ENCODE data around the gene SLC5A2.

Gene SLC5A2

DNA sequence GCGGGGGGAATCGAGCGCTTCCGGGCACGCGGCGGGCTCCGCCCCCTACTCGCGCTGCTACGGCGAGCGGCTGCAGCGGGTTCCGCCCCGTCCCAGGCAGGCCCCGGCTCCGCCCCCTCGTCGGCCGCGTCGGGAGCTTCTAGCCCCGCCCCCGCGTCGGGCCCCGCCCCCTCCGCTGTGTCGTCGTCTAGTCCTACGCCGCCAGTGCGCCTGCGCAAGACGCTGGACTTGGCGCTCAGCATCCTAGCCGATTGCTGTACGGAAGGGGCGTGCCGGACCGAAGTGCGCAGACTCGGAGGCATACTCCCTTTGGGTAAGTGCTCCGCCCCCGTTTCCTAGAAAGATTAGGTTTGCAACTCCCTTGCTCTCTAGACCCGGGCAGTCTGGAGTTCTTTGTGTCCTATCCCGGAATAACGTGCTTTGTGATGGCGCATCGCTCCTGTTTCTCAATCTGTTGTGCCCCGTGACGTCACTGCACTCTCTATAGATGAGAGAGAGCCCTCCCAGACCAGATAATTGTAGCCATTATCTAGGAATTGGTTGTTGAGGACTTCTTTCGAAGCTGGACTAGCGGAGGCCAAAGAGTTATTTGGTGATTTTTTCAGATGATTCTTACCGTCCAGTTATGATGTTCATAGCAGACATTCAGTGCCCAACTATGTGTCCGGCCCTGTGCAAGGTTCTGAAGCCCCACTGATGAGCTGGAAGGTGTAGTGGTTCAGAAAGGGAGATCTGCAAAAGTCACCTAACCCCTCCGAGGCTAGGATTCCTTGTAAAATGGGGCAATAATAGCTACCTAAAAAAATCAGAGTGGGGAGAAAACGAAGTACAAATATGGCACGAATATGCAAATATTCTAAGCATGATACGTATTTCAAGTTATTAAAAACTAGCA, 23.0 kb upstream of the SLC5A2 start:
- DNase-seq: peak; percentile 84 to 100 (median 99)

DNA sequence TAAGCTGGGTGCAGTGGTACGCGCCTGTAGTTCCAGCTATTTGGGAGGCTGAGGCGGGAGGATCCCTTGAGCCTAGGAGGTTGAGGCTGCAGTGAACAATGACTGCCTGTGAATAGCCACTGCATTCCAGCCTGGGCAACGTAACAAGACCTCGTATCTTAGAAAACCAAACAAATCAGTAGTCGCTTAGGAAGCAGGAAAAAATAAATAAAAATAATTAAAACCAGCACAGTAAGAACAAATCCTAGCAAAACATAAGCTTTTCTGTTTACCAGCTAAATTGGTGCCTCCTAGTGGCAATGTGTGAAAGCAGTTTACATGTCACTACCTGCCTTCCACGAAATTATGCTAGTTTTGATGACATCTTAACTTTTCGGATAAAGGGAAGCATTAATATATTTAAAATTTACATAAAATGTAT, 22.3 kb upstream of the SLC5A2 start:
- no peak for DNase-seq

DNA sequence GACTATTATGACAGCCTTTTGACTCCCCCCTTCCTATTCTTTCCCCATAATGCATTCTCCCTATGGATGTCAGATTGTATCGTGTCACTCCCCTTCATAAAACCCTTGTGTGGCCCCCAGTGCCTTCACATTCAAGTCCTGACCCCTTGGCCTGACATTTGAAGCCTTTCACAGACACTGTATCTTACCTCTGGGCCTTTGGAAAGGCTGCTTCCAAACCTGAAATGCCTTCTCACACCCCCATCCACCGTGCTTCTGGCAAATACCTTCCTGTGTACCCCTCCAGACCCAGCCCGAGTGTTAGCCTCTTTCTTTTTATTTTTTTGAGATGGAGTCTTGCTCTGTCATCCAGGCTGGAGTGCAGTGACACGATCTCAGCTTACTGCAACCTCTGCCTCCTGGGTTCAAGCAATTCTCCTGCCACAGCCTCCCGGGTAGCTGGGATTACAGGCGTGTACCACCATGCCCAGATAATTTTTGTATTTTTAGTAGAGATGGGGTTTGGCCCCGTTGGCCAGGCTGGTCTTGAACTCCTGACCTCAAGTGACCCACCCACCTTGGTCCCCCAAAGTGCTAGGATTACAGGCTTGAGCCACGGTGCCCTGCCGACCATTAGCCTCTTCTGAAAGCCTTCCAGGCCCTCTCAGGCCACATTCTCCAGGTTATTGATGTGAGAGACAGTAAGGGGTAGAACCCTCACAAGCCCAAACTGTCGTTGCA, 21.6 kb upstream of the SLC5A2 start:
- DNase-seq: no peak

DNA sequence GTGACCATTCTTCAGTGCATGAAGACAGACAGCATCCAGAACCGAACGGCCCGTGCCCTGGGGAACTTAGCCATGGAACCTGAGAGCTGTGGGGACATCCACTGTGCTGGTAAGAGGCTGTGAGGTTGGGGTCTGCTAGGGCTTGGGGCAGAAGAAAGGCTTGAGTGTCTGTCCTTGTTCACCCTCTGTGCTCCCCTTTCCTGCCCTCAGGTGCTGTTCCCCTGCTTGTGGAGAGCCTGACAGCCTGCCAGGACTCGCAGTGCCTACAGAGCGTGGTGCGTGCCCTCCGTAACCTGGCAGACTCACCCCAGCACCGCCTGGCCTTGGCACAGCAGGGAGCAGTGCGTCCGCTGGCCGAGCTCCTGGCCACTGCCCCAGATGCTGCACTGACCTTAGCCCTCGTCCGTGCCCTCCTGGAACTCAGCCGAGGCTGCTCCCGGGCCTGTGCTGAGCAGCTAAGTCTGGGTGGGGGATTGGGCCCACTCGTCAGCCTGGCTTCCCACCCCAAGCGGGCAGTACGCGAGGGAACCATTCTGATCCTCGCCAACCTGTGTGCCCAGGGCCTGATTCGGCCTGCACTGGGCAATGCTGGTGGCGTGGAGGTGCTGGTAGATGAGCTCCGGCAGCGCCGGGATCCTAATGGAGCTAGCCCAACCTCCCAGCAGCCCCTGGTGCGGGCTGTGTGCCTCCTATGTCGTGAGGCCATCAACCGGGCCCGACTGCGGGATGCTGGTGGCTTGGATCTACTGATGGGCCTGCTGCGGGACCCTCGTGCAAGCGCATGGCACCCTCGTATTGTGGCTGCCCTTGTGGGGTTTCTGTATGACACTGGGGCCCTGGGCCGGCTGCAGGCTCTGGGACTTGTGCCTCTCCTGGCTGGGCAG, 20.8 kb upstream of the SLC5A2 start:
- no peak for DNase-seq

DNA sequence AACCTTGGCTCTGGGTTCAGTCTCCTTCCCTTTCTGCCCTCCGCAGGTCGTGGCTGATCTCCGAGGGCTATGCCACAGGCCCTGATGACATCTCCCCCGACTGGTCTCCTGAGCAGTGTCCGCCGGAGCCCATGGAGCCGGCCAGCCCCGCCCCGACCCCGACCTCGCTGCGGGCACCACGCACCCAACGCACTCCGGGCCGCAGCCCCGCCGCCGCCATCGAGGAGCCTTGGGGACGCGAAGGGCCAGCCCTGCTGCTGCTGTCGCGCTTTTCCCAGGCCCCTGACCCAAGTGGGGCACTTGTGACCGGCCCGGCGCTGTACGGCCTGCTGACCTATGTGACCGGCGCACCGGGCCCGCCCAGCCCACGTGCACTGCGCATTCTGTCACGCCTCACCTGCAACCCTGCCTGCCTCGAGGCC, 18.6 kb upstream of the SLC5A2 start:
- DNase-seq: no peak

DNA sequence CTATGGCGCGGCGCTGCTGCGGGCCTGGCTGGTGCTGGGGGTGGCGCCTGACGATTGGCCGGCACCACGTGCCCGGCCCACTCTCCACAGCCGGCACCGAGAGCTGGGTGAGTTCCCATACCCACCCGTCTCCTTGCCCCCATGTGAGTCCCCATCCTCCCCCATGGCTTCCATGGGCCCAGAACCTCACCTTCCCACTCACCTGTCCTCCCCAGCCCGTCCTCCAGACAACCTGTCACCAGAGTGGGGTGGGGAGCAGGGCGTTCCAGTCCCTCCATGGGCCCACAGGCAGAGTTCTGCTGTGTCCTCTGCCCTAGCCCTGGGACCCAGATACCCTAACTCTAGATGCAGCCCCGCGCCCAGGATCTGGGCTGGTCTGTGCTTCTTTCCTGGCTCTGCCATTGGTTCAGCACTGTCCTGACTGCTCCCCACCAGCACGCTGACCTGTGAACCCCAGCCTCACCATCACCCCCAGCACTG, 18.1 kb upstream of the SLC5A2 start:
- DNase-seq: no peak

DNA sequence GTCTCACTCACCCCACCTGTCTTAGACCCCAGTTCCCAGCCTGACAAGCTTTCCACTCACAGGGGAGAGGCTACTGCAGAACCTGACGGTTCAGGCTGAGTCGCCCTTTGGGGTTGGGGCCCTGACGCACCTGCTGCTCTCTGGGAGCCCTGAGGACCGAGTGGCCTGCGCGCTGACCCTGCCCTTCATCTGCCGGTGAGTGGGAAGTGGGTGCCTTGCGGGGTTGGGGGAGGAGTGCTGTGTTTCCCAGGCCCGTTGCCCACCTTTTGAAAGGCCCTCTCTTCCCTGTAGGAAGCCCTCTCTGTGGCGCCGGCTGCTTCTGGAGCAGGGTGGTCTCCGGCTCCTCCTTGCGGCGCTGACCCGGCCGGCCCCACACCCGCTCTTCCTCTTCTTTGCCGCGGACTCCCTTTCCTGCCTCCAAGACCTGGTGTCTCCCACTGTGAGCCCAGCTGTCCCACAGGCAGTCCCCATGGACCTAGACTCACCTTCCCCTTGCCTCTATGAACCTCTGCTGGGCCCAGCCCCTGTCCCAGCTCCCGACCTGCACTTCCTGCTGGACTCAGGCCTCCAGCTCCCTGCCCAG, 17.0 kb upstream of the SLC5A2 start:
- no peak for DNase-seq

DNA sequence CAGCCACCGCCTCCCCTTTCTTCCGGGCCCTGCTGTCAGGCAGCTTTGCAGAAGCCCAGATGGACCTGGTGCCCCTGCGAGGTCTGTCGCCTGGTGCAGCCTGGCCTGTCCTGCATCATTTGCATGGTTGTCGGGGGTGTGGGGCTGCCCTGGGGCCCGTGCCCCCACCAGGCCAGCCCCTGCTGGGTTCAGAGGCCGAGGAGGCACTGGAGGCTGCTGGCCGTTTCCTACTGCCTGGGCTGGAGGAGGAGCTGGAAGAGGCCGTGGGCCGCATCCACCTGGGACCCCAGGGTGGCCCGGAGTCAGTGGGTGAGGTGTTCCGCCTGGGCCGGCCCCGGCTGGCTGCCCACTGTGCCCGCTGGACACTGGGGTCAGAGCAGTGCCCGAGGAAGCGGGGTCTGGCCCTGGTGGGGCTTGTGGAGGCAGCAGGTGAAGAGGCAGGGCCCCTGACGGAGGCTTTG, 16.5 kb upstream of the SLC5A2 start:
- no peak for DNase-seq

DNA sequence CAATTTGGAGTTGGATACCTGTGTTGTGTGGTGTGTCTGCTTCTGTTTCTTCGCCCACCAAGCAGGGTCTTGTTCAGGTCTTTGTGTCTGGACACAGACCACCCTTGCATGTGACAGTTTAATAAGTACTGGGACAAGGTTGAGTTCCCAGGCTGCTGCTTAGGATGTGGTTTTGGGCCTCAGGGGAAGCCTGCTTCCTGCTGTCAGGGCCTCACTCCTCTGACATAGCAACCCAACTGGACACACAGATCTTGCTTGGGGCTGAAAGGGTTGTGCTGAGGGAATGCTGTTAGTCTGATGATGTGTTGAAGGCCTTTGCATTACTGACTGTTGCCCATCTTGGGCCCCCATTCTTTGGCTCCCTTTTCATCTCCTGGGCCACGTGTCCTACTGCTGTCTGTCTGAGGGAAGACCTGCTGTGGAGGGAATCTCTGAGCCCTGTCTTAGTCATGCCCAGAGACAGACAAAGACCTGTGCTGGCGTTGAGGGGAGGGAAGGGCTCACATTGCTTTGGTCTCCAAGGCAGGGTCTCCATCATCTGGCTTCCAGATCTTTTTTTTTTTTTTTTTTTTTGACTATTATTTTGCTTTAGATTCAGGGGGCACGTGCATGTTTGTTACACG, 15.7 kb upstream of the SLC5A2 start:
- DNase-seq: no peak

DNA sequence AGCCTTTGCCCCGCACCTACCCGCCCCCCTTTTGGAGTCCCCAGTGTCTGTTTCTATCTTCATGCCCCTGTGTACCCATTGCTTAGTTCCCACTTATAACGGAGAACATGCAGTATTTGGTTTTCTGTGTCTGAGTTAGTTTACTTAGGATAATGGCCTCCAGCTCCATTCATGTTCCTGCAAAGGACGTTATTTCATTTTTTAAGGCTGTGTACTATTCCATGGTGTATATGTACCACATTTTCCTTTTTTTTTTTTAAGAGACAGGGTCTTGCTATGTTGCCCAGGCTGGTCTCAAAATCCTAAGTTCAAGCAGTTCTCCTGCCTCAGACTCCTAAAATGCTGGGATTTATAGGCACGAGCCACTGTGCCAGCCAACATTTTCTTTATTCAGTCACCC, 15.1 kb upstream of the SLC5A2 start:
- no peak for DNase-seq

DNA sequence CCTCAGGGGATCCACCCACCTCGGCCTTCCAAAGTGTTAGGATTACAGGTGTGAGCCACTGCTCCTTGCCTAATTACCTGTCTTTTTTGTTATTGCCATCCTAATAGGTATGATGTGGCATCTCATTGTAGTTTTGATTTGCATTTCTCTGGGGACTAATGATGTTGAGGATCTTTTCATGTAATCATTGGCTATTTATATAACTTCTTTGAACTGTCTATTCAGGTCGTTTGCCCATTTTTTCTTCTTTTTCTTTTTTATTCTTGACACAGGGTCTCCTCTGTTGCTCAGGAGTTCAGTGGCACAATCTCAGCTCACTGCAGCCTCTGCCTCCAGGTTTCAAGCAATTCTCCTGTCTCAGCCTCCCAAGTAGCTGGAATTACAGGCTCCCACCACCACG, 12.3 kb upstream of the SLC5A2 start:
- no peak for DNase-seq

DNA sequence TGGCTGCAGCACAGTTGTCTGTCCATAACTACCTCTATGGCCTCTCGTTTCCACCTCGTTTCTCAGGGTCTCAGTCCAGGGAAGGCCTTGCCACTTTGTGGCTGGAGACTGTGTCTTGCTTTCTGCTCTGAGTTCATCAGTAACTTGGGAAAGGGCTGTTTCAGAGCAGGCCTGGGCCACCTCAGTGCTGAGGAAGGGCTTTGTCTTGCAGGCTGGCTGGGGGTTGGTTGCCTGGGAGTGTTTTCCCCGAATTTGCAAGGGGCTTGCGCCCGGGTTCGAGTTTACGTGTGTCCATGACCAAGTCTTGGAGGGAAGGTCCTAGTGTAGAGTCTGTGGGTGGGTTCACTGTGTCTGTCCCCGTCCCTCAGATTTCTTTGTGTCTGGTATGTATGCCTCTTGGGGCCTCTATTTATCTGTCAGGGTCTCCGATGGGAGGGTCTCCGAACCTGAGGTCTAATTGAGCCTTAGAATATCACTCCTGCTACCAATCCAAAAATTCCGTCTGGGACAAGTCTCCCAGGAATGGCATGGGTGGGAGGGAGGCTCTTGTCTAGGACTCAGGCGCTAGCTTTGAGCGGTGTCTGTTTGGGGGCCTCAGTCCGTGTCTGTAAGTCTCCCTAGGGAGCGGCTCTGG, 11.6 kb upstream of the SLC5A2 start:
- no peak for DNase-seq

DNA sequence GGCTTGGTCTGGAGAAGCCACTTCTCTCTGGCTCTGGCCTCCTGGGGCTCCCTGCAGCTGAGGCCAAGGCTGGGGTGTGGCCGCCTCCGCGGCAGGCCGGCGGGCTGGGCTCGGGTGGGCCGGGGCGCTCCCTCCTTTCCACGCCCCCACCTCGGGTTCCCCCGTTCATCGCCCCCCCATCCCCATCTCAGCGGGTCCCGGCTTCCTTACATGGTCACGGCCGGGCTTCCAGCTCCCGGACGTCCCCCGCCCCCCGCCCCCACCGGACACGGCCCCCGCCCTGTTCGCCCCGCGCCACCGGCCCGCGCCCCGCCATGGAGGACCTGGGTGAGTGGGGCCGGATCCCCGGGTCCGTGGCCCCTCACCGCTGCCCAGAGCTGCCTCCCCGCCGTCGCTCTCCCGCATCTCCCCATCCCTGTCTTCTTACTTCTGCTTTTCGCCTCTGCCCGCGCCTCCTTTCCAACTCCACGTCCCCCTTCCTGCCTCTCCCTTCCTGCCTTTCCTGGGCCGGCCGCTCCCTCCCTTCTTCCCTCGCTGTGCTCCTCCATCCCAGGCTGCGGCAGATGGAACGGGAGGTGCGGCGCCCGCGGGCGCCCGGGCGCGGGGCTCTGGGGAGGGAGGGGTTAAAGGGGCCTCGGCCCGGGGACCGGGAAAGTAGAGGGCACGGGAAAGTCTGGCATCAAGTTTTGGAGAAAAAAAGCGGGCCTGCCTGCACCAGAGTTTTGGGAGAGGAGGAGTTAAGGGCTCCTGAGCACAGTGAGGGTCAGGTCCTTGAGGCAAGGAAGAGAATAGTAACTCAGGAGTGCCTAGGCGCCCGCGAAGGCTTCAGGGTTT, 10.8 kb upstream of the SLC5A2 start, which contains the start of gene TGFB1I1:
Gene TGFB1I1, plus strand, starts transcription at position 278 of the 834 bp plus-strand sequence. Its CDS starts 37 bp downstream, at position 315.
- no peak for DNase-seq

DNA sequence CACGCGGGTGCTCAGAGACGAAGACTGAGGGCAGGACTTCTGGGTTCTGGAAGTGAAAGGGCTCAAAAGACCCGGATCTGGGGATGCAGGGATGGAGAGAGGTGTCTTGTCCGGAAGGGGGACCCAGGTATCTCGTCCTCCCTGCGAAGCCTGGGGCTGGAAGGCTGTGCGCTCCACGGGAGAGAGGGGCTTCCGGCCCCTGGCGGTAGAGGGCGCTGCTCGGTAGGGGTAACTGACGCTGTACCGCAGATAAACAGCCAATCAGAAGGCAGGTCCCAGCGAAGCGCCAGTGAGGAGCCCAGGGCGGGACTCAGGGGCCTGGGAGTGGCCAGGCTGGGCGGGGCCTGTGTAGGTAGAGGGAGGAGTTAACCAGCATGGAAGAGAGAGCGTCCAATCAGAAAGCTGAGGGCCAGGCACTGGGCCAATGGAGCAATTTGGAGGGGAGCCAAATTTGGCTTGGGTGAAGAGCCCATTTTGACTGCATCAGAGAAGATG, 10.2 kb upstream of the SLC5A2 start:
- peak in 3 of 56 donors; percentile 17 to 54 (median 43) for DNase-seq

DNA sequence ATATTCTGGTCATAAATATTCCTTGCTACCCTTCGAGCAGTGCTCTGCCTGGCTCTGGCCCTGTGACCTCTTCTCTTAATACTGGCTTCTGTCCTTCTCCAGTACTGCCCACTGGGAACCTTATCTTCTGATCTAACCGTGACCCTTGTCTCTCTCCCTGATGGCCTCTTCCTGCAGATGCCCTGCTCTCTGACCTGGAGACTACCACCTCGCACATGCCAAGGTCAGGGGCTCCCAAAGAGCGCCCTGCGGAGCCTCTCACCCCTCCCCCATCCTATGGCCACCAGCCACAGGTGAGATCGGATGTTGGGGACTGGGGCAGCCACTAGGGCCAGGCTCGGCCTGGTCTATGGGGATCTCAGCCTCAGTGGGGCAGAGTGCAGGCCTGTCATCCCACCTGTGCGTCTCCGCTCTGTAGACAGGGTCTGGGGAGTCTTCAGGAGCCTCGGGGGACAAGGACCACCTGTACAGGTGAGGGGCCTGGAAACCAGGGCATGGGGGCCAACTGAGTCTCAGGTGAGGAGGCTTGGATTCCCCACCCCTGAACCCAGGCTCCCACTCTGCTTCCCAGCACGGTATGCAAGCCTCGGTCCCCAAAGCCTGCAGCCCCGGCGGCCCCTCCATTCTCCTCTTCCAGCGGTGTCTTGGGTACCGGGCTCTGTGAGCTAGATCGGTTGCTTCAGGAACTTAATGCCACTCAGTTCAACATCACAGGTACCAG, 9.5 kb upstream of the SLC5A2 start:
- DNase-seq: no peak

DNA sequence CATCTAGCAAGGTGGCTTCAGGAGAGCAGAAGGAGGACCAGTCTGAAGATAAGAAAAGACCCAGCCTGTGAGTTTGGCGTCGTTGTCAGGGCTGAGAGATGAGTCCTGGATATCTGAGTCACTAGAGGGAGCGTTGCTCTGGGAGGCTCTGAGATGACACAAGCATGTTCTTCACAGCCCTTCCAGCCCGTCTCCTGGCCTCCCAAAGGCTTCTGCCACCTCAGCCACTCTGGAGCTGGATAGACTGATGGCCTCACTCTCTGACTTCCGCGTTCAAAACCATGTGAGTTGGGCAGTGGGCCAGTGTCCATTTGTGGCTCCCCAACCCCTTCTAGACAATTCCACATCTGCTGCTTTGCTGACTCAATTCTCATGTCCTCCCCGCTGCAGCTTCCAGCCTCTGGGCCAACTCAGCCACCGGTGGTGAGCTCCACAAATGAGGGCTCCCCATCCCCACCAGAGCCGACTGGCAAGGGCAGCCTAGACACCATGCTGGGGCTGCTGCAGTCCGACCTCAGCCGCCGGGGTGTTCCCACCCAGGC, 8.7 kb upstream of the SLC5A2 start:
- no peak for DNase-seq

Measured in nucleus accumbens (tissue), 56 donors.